Fibroblast of the aortic adventitia (primary cell): ENCODE results near the gene ARID5B. TPM values are rescaled to one million over a fixed set of nuclear protein-coding genes. Genes with fewer than 3 reads are reported as not detected.

Source experiments
- DNase-seq: peaks from one replicate; pipeline ENCODE4 v3.0.0-alpha.2; 2010; ENCODE audit warnings: low read depth
- H3K4me3 ChIP-seq: 2 replicates; pipeline ENCODE4 v1.5.1; 2011; ENCODE audit warnings: low read depth, mild to moderate bottlenecking, control low read depth, low read length, moderate library complexity
- total RNA-seq: library from RNA; depleted of rRNA; stranded (reverse); fragments of >200 nt; gene quantifications from 2 replicates; pipeline ENCODE4 v1.2.3, GENCODE V29; 2012; ENCODE audit warnings: low replicate concordance
- TF ChIP-seq, protein P1 (sequence below): IDR thresholded peaks from 2 replicates; pipeline ENCODE4 v1.5.1; 2011; ENCODE audit warnings: mild to moderate bottlenecking, low read length, control low read depth, inconsistent platforms; ENCODE audit not compliant: insufficient read depth

ARID5B gene
- total RNA-seq, 1 donor = 87.9 TPM

DNA sequence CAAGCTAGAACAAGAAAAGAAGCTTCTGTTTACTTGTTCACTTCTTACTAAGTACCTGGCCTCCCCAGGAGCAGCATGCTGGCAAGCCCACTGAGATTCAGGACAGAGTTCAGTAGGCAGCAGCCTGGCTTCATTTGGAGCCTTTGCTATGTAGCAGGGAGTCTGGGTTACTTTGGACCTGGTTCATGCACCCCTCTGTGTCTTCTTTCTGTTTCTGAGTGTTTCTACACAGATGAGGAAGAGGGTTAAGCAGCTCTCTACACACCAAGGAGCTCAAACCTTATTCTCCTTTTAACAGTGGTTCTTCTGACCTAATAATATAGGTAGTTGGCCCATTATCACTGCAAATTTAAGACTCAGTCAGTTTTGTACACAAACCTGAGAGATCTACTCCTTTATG lies 152.9 kb downstream of the ARID5B start:
- no peak for DNase-seq
- H3K4me3 ChIP-seq = peak overlapping the region; percentile 45
- TF ChIP-seq, protein P1, sequence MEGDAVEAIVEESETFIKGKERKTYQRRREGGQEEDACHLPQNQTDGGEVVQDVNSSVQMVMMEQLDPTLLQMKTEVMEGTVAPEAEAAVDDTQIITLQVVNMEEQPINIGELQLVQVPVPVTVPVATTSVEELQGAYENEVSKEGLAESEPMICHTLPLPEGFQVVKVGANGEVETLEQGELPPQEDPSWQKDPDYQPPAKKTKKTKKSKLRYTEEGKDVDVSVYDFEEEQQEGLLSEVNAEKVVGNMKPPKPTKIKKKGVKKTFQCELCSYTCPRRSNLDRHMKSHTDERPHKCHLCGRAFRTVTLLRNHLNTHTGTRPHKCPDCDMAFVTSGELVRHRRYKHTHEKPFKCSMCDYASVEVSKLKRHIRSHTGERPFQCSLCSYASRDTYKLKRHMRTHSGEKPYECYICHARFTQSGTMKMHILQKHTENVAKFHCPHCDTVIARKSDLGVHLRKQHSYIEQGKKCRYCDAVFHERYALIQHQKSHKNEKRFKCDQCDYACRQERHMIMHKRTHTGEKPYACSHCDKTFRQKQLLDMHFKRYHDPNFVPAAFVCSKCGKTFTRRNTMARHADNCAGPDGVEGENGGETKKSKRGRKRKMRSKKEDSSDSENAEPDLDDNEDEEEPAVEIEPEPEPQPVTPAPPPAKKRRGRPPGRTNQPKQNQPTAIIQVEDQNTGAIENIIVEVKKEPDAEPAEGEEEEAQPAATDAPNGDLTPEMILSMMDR = no peak

DNA sequence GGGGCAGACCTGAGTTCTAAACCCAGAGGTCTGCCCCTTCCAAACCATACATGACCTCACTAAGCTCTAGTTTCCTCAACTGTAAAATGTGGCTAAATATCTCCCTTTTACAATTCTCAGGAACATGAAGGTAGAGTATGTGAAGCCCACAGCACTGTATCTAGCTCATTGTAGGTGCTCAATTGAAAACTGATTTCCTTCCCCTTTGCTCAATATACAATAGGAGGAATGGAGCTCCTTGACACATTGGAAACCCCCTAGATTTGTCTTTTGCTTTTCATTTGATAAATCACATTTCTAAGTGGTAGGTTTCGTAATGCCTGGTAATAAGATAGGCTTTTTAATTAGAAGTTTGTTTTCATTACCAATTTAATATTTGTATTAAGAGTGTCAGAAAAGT lies 153.3 kb downstream of the ARID5B start:
- TF ChIP-seq, protein P1 = no peak
- DNase-seq = no peak
- peak overlapping the region; percentile 45 for H3K4me3 ChIP-seq

DNA sequence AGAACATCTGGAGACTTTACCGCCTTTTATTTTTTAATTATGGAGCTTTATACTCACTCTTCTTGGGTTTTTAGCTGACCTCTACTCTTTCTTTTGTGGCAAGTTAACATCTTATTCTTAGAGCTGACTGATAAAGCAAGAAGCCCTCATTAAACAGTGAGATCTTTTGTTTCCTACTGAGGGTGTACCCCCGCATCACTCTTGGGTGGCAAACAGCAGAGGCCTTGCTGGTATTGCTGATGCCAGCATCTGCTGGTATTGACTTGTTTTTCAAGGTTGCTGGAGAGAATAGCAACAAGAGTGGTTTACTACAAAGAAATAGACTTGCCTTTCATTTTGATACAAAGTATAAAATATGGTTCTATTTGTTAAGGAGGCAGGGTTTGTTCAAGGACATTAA lies 154.7 kb downstream of the ARID5B start:
- H3K4me3 ChIP-seq = no peak overlapping the region
- TF ChIP-seq, protein P1 = no peak
- no peak for DNase-seq

DNA sequence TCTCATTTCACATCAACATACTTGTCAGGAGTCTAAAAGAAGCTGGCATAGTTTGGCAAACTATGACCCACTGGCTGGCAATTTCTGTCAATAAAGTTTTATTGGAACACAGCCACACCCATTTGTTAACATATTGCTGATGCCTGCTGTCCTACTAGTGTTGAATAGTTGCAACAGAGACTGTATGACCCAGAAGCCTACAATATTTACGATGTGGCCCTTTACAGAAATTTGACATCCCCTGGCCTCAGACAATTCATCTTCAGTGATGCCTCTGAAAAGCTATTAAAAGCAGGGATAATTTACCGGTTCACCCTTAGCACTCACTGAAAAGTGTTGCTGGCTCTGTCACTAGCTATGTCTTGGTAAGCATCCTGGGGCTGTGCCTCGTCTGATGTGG lies 155.2 kb downstream of the ARID5B start:
- TF ChIP-seq, protein P1 = no peak
- H3K4me3 ChIP-seq = peak overlapping the region; percentile 40
- DNase-seq = no peak

DNA sequence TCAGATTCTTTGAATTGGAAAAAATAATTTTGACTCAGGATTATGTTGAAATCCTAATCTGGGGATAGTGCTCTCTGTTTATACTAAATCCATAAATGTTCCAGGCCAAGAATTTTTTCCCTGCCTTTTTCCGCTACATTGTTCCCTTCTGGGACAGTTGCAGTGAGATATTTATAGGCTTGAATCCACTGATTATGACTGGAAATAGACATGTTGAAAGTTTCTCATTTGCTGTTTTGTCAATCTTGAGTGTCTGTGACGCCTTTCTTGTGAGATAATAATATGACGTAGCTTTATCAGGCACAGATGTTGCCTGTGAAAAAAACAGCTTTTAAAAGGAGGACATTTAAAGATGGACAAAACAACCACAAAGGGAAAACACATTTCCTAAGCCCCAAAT lies 155.9 kb downstream of the ARID5B start:
- TF ChIP-seq, protein P1 = no peak
- DNase-seq = peak; percentile 94
- H3K4me3 ChIP-seq = no peak overlapping the region

DNA sequence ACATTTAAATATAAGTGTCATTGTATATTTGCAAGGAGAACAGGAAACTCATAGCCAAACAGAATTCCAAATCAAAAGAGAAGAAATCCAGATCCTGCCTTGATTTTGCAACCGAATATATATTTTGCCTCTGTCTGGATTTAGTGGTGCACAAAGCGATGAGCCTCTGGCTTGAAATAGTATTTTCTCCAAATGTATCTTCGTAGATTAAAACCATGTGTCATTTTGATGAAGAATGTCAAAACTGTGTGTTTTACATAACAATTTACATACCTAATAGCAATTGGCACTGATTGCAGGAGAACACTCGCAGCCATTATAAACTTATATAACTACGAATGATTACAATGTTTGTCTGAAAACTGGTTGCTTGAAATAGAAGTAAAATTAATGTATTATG lies 156.4 kb downstream of the ARID5B start:
- peak overlapping the region; percentile 15 for H3K4me3 ChIP-seq
- TF ChIP-seq, protein P1 = no peak
- no peak for DNase-seq

DNA sequence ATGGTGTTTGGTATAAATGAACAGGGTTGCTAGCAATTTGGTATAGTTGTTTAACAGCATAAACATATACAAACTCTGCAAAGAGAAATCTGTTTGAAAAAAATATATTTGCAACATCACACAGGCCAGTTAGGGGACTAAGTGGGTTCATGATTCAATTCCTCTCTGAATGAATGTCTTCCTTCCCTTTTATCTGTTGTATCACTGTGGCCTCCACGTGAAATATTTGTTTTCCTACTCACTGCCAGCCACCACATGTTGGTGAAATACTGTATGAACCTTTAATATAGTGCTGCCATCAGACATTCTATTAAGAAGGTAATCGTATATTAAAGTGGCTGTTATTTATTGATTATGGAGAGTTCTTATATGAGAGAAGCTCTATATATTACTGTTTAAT lies 157.0 kb downstream of the ARID5B start:
- TF ChIP-seq, protein P1 = no peak
- DNase-seq = no peak
- no peak overlapping the region for H3K4me3 ChIP-seq
